Measurements from ENCODE around the gene IL10. TPM values are rescaled to one million over a fixed set of nuclear protein-coding genes. Genes with fewer than 3 reads are reported as not detected.
A peak's percentile ranks its signal among the peaks of the same experiment; 100 is the strongest.

The IL10 gene
- total RNA-seq, 4 donors from 2014 or later: 10.9 to 34.4 (median 28.7) TPM

- TF ChIP-seq CTCF (IDR thresholded peaks at IDR 0.05): no peak
- ATAC-seq (ENCODE audit: low FRiP score) (peak; percentile 22), DNase-seq (ENCODE audit: low spot score) (no peak)
Observed at GRCh38 chr1:206800411-206800810, 28.1 kb upstream of the IL10 start.

DNA sequence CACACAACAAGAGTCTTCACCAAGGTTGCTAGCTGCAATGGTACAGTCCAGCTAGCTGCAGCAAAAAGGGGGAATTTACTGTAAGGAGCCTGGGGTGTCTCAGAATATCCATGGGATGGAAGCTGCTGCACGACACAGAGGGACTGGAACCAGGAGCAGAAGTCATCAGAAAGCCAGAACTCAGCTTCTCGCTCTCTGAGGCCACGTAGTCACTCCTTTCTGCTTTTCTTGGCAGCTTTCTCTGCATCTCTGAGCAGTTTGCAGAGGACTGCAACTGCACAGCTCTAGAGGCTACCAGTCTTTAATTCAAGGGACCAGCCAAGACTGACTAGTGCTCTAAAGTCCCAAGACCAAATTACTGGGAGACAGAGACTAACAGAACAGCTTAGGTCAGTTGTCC, 27.0 kb upstream of the IL10 start:
- no peak for TF ChIP-seq CTCF (IDR thresholded peaks at IDR 0.05)
- DNase-seq (ENCODE audit: low spot score) (no peak), ATAC-seq (ENCODE audit: low FRiP score) (no peak)

DNA sequence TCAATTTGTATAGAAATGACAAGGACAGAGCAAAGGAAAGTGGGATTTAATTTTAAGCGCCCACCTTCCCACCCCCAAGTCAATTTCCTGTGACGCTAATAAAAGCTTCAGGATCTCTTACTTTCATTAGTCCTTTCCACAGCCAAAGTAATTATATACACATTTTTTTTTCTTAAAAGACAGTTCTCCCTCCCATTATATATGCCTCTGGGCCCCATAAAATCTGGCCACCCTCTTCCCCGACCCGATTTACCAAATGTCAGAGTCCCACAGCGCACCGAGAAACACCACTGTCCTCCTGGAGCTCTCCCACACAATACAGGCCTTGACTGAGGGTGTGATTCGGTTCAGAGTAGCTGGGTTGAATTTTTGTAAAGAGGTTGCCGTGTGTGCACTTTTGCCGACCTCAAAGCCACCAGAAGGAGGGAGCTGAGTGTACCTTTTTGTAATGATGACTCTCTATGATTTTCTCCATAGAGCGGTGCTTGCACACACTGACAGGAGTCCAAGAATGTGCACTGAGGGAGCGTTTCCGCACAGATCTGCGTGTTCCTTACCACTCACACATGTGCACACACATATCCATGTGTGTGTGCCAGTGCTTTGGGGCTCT, 26.2 kb upstream of the IL10 start:
- no peak for ATAC-seq (ENCODE audit: low FRiP score)
- DNase-seq (ENCODE audit: low spot score): no peak
- no peak for TF ChIP-seq CTCF (IDR thresholded peaks at IDR 0.05)

- no peak for ATAC-seq (ENCODE audit: low FRiP score)
- DNase-seq (ENCODE audit: low spot score): no peak
- no peak for TF ChIP-seq CTCF (IDR thresholded peaks at IDR 0.05)
Observed at GRCh38 chr1:206797534-206798383, 25.5 kb upstream of the IL10 start.

GRCh38 chr1:206796981-206797402, 24.7 kb upstream of the IL10 start:
- no peak for TF ChIP-seq CTCF (IDR thresholded peaks at IDR 0.05)
- DNase-seq (ENCODE audit: low spot score) (no peak), ATAC-seq (ENCODE audit: low FRiP score) (no peak)

DNA sequence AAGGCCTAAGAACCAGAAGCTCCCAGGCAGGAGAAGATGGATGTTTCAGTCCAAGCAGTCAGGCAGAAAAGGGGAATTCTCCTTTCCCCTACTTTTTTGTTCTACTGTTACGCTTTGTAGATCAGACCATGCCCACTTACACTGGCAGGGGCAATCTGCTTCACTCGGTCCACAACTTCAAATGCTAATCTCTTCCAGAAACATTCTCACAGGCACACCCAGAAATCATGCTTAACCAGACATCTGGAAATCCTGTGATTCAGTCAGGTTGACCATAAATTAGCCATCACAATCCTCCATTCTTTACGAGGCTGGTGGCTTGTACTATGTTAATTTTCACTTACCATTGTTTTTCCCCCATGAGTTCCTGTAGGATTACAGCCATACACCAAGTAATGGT, 23.8 kb upstream of the IL10 start:
- no peak for TF ChIP-seq CTCF (IDR thresholded peaks at IDR 0.05)
- DNase-seq (ENCODE audit: low spot score) (no peak), ATAC-seq (ENCODE audit: low FRiP score) (no peak)
